ENCODE data around the gene UBE2Q2.

Gene UBE2Q2

DNA sequence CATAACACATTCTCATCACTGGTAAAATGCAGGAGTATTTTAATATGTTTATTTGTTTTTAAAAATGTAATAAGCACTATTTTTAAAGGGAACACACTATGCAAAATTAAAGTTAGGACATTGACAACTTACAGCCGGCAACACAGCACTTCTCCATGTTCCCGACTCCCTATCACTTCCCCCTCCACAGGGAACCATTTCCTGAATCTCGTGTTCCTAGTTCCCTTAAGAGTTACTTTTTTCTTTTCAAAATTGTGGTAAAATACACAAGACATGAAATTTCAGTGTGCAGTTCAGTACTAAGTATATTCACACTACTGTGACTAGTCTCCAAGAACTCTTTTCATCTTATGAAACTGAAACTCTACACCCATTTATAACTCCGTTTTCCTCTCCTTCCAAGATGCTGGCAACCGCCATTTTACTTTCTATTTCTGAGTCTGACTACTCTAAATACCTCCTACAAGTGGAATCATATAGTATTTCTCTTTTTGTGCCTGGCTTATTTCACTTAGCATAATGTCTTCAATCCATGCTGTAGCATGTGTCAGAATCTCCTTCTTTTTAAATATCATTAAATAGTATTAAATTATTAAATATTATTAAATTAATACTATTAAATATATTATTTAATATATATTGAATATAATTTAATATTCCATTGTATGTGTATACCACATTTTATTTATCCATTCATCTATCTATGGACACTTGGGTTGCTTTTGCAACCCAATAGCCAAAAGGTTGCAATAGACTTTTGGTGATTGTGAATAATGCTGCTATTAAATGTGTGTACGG lies 25.9 kb upstream of the UBE2Q2 start:
- peak overlapping the region in 1 of 2 donors; percentile 27 for H3K4me3 Mint-ChIP-seq
- DNase-seq (no peak), ATAC-seq (peak; percentile 83)
- H3K27ac Mint-ChIP-seq, result no peak overlapping the region
- no peaks in the 10 kb centered on the region for H3K27me3 Mint-ChIP-seq
- H3K9me3 Mint-ChIP-seq, result no peaks in the 10 kb centered on the region
- peaks cover 22% of the 10 kb centered on the region for H3K4me1 Mint-ChIP-seq

DNA sequence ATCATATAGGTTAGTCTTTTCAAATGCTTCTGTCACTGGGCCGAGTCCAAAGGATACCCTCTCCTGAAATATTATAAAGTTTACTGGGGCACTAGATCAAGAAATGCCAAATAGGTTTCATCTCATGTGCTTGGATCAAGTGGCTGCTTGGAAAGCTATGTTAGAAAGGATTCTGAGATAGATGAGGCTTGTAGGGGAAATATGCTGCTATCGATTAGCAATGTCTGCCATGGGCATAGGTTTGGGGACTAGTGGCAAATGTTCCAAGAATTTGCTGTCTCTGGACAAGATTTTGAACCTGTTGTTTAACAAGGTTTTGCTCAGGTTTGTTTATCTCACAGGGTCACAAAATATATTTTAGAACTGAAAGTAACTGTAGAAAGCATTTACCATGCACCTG lies 23.0 kb upstream of the UBE2Q2 start:
- DNase-seq, result no peak
- ATAC-seq, result no peak
- Mint-ChIP-seq H3K4me3 (no peak overlapping the region), H3K4me1 (peaks cover 22% of the 10 kb centered on the region), H3K27ac (no peak overlapping the region), H3K27me3 (no peaks in the 10 kb centered on the region), H3K9me3 (no peaks in the 10 kb centered on the region)

GRCh38 chr15:75821786-75822345 lies 21.4 kb upstream of the UBE2Q2 start:
- H3K4me1 Mint-ChIP-seq, result peaks cover 8% of the 10 kb centered on the region
- no peaks in the 10 kb centered on the region for H3K27me3 Mint-ChIP-seq
- no peak for ATAC-seq
- no peak for DNase-seq
- no peak overlapping the region for H3K4me3 Mint-ChIP-seq
- H3K9me3 Mint-ChIP-seq, result no peaks in the 10 kb centered on the region
- no peak overlapping the region for H3K27ac Mint-ChIP-seq

DNA sequence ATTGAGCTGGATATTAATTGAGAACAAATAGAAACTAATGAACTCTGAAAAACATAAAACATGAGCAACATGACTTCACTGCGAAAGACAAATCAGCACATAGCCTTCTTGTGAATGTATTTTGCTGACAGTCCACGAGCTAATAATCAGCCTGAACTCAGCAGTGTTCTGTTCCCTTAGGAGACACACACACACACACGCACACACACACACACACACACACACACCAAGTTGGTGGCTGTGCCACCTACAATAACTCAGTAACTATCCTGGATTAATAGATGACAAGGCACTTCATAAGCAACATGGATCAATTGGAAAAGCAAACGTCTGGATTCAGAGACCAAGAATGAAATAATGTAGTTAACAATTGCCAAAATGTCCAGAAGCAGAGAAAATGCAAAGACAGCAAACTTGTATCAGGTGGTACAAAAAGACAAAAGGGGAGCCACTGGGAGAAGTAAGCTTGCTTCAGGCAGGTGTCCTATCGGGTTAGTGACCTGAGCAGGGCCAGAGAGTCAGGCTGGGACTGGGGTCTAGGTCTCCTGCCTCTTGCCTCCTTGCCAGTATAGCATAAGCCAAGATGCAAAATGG lies 20.5 kb upstream of the UBE2Q2 start:
- Mint-ChIP-seq H3K4me3 (no peak overlapping the region), H3K27ac (no peak overlapping the region), H3K4me1 (no peaks in the 10 kb centered on the region), H3K27me3 (no peaks in the 10 kb centered on the region), H3K9me3 (no peaks in the 10 kb centered on the region)
- DNase-seq (no peak), ATAC-seq (no peak)

DNA sequence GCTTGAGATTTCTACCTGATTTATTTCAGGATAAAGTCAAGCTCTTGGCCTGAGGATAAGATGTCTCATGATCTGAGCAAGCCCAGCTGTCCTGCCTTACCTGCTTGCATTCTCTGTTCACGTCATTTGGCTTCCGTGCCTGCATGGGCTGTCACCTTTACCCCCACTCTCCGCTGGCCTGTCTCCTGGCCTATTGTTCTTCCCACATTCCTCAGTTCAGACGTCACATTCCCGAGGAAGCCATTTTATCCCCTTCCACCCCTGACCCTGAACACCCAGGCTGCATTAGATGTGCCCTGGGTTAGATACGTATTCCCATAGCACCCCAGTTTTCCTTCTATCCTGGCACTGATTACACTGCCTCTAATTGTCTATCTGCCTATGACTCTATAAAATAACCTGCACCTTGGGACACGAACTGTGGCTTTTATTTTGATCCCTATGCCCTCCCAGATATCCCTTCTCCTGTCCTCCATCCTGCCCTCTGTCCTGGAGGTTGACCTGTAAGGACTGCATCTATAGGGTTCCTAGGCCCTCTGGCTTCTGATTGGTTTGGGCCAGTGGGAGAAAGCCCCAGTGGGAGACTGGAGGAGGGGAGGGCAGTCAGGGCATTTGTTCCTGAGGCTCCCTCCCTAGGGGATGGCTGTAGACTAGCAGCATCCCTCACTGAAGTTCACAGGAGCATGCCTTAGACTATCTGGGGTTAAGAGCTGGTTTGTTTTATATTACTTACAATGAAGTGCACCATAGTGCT lies 19.2 kb upstream of the UBE2Q2 start:
- no peak overlapping the region for H3K27ac Mint-ChIP-seq
- no peak for ATAC-seq
- no peak for DNase-seq
- no peaks in the 10 kb centered on the region for H3K9me3 Mint-ChIP-seq
- no peaks in the 10 kb centered on the region for H3K4me1 Mint-ChIP-seq
- no peak overlapping the region for H3K4me3 Mint-ChIP-seq
- no peaks in the 10 kb centered on the region for H3K27me3 Mint-ChIP-seq

GRCh38 chr15:75827691-75828090 lies 15.6 kb upstream of the UBE2Q2 start:
- Mint-ChIP-seq H3K27me3 (no peaks in the 10 kb centered on the region), H3K4me3 (no peak overlapping the region), H3K4me1 (peaks cover 9% of the 10 kb centered on the region), H3K27ac (no peak overlapping the region), H3K9me3 (no peaks in the 10 kb centered on the region)
- DNase-seq, result no peak
- no peak for ATAC-seq

- Mint-ChIP-seq H3K4me1 (peaks cover 9% of the 10 kb centered on the region), H3K27me3 (no peaks in the 10 kb centered on the region), H3K27ac (no peak overlapping the region), H3K4me3 (no peak overlapping the region), H3K9me3 (no peaks in the 10 kb centered on the region)
- DNase-seq (no peak), ATAC-seq (no peak)
Observed at GRCh38 chr15:75828429-75828828, 14.8 kb upstream of the UBE2Q2 start.

GRCh38 chr15:75830910-75831805 lies 12.1 kb upstream of the UBE2Q2 start:
- ATAC-seq (no peak), DNase-seq (no peak)
- no peaks in the 10 kb centered on the region for H3K9me3 Mint-ChIP-seq
- peaks cover 9% of the 10 kb centered on the region for H3K4me1 Mint-ChIP-seq
- H3K27ac Mint-ChIP-seq, result no peak overlapping the region
- H3K27me3 Mint-ChIP-seq, result no peaks in the 10 kb centered on the region
- H3K4me3 Mint-ChIP-seq, result no peak overlapping the region

- Mint-ChIP-seq H3K27ac (no peak overlapping the region), H3K4me3 (no peak overlapping the region), H3K4me1 (peaks cover 9% of the 10 kb centered on the region), H3K9me3 (no peaks in the 10 kb centered on the region), H3K27me3 (no peaks in the 10 kb centered on the region)
- DNase-seq (no peak), ATAC-seq (no peak)
Observed at GRCh38 chr15:75831806-75832102, 11.5 kb upstream of the UBE2Q2 start.

GRCh38 chr15:75832114-75832513 lies 11.1 kb upstream of the UBE2Q2 start:
- Mint-ChIP-seq H3K9me3 (no peaks in the 10 kb centered on the region), H3K27ac (no peak overlapping the region), H3K4me3 (no peak overlapping the region), H3K27me3 (no peaks in the 10 kb centered on the region), H3K4me1 (peaks cover 9% of the 10 kb centered on the region)
- DNase-seq, result no peak
- no peak for ATAC-seq

DNA sequence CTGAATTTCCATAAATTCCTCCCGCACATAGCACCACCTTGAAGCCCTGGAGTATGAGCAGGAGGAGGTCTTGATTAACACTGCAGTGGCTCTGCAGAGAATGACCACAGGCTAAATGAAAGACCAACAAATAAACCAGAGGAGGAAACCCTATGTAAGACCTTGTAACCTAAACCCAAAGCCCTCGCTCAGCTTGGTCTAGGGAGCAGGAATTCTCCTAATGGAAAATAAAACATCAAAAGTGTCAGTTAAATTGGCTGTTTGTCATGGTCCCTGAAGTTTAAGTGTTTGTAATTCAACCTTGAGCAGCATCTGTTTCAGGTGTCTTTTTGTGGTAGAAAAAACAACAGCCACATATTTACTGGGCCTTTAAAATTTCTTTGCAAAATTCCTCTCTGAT lies 9.2 kb upstream of the UBE2Q2 start:
- H3K27ac Mint-ChIP-seq, result no peak overlapping the region
- no peaks in the 10 kb centered on the region for H3K27me3 Mint-ChIP-seq
- no peak overlapping the region for H3K4me3 Mint-ChIP-seq
- ATAC-seq (no peak), DNase-seq (no peak)
- H3K9me3 Mint-ChIP-seq, result no peaks in the 10 kb centered on the region
- H3K4me1 Mint-ChIP-seq, result peaks cover 9% of the 10 kb centered on the region

DNA sequence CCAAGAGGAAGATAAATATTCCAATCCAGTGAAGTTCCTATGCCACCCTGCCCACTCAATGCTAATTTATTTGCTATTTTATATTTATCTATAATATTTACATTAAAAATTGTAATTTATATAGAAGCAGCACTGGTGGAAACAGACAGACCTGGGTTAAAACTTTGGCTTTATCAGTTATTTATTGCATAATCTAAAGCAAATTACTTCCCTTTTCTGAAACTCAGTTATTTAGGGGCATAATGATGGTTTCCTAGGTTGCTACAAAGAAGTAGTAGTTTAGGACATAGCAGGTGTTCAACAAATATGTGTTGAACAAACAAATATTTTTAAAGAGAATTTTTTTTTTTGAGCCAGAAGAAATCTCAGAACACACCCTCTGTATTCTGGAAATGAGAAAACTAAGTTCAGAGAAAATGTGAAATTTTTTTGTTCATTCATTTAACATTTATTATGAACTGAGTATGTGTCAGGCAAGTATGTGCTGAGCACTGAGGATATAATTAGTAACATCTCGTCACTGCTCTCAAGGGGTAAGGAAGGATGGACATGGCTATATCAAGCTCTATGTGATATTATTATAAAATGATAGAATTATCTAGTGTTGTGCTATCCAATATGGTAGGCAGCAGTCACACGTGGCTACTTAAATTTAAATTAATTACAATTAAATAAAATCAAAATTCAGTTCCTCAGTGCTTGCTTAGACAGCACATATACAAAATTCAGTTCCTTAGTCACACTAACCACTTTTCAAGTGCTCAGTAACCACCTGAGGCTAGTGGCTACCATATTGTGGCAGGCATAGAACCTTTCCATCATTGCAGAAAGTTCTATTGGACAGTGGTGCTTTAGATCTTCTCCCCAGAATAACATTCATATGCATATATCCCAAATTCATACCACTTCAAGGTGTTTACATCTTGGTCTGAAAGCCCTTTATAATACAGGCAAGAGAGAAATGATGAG lies 7.0 kb upstream of the UBE2Q2 start:
- peaks cover 9% of the 10 kb centered on the region for H3K4me1 Mint-ChIP-seq
- peak; percentile 59 for ATAC-seq

GRCh38 chr15:75836959-75837334 lies 6.3 kb upstream of the UBE2Q2 start:
- H3K9me3 Mint-ChIP-seq, result no peaks in the 10 kb centered on the region
- peaks cover 5% of the 10 kb centered on the region for H3K4me1 Mint-ChIP-seq
- no peak overlapping the region for H3K27ac Mint-ChIP-seq
- no peaks in the 10 kb centered on the region for H3K27me3 Mint-ChIP-seq
- H3K4me3 Mint-ChIP-seq, result no peak overlapping the region
- ATAC-seq (peak; percentile 99), DNase-seq (peak; percentile 25 to 70)

More for the DNA sequence above, 7.0 kb upstream of the UBE2Q2 start:
- Mint-ChIP-seq H3K9me3 (no peaks in the 10 kb centered on the region), H3K4me3 (no peak overlapping the region), H3K27ac (no peak overlapping the region), H3K27me3 (no peaks in the 10 kb centered on the region)
- no peak for DNase-seq

GRCh38 chr15:75840659-75841058 lies 2.6 kb upstream of the UBE2Q2 start:
- peaks cover 15% of the 10 kb centered on the region for H3K4me1 Mint-ChIP-seq
- no peak overlapping the region for H3K4me3 Mint-ChIP-seq
- H3K27ac Mint-ChIP-seq, result no peak overlapping the region
- ATAC-seq (no peak), DNase-seq (no peak)
- no peaks in the 10 kb centered on the region for H3K9me3 Mint-ChIP-seq
- no peaks in the 10 kb centered on the region for H3K27me3 Mint-ChIP-seq

Measured in stimulated activated naive CD8-positive, alpha-beta T cell treated with anti-CD3 and anti-CD28 coated beads, Interleukin-15, amount 100 ng/mL, for 72 hours (primary cell).